ENCODE measurements around the gene TLE7.

- TF ChIP-seq CTCF (conservative IDR thresholded peaks at IDR 0.05; ENCODE audit: low read length) (no peak), EZH2phosphoT487 (IDR thresholded peaks at IDR 0.05; ENCODE audit: borderline replicate concordance, low read depth, low read length) (no peak)
These were observed 39.8 kb downstream of the TLE7 start for GRCh38 chr16:71402007-71402406.

Data from OCI-LY7 (cell line).